Mesothelial cell of epicardium (in vitro differentiated cells): ENCODE results near the gene CHMP4A. TPM values are rescaled to one million over a fixed set of nuclear protein-coding genes. Genes with fewer than 3 reads are reported as not detected.

Experiments used
- DNase-seq, 2 experiments: peaks; one replicate each; pipeline ENCODE4 v3.0.0; 2021; ENCODE audit warnings: low spot score in 2 of 2; ENCODE audit not compliant: unreplicated experiment in 2 of 2
- H3K27ac Mint-ChIP-seq: 2 replicates; pipeline ENCODE4 v1.8.0; 2021; ENCODE audit warnings: mixed read lengths
- H3K27me3 Mint-ChIP-seq: 2 replicates; pipeline ENCODE4 v1.8.0; 2021; ENCODE audit warnings: low read depth, mixed read lengths
- H3K36me3 Mint-ChIP-seq: 2 replicates; pipeline ENCODE4 v1.8.0; 2021; ENCODE audit warnings: mixed read lengths
- H3K4me1 Mint-ChIP-seq: 2 replicates; pipeline ENCODE4 v1.8.0; 2021; ENCODE audit warnings: mixed read lengths
- H3K4me3 Mint-ChIP-seq: 2 replicates; pipeline ENCODE4 v1.8.0; 2021; ENCODE audit warnings: mild to moderate bottlenecking, moderate library complexity, mixed read lengths
- H3K9me3 Mint-ChIP-seq: 2 replicates; pipeline ENCODE4 v1.8.0; 2021; ENCODE audit warnings: mixed read lengths
- CTCF ChIP-seq: fragments of 200-600 bp; sonication (generic); IDR thresholded peaks from one replicate; pipeline ENCODE4 v1.5.0; 2021; ENCODE audit warnings: antibody characterized with exemption; ENCODE audit not compliant: unreplicated experiment
- total RNA-seq: library from RNA; stranded (reverse); gene quantifications from 3 replicates; pipeline ENCODE4 v1.2.1, GENCODE V29; 2021

Gene CHMP4A
- total RNA-seq = 38.4 to 48.0 TPM (median 44.7 TPM) in 3 replicates

- H3K27ac Mint-ChIP-seq = peak within 1 kb of the TSS; percentile 99
- H3K27me3 Mint-ChIP-seq = no peaks in the 10 kb centered on the region
- H3K36me3 Mint-ChIP-seq = peaks cover 16% of the 10 kb centered on the region
- peak; percentile 90 to 94 for DNase-seq
- no peaks in the 10 kb centered on the region for H3K9me3 Mint-ChIP-seq
- H3K4me3 Mint-ChIP-seq = peak within 1 kb of the TSS; percentile 78
- peaks cover 35% of the 10 kb centered on the region for H3K4me1 Mint-ChIP-seq
- no peak for TF ChIP-seq CTCF
Observed at GRCh38 chr14:24212924-24213865, at the start of gene CHMP4A. CHMP4A (minus strand) TSS chr14:24213488; CDS start chr14:24213439, 49 bp downstream.

GRCh38 chr14:24261969-24262327 is 48.7 kb upstream of the CHMP4A start:
- Mint-ChIP-seq H3K4me1 (peaks cover 31% of the 10 kb centered on the region), H3K27me3 (no peaks in the 10 kb centered on the region), H3K9me3 (no peaks in the 10 kb centered on the region), H3K27ac (no peak overlapping the region), H3K4me3 (no peak overlapping the region), H3K36me3 (peaks cover 8% of the 10 kb centered on the region)
- TF ChIP-seq CTCF = no peak
- no peak for DNase-seq

- TF ChIP-seq CTCF = no peak
- Mint-ChIP-seq H3K27me3 (no peaks in the 10 kb centered on the region), H3K9me3 (no peaks in the 10 kb centered on the region), H3K4me1 (peaks cover 33% of the 10 kb centered on the region), H3K36me3 (peaks cover 3% of the 10 kb centered on the region), H3K4me3 (no peak overlapping the region), H3K27ac (no peak overlapping the region)
- no peak for DNase-seq
Observed at GRCh38 chr14:24261256-24261968, 48.1 kb upstream of the CHMP4A start.

- no peak for DNase-seq
- H3K36me3 Mint-ChIP-seq = no peaks in the 10 kb centered on the region
- no peaks in the 10 kb centered on the region for H3K27me3 Mint-ChIP-seq
- H3K9me3 Mint-ChIP-seq = no peaks in the 10 kb centered on the region
- peaks cover 33% of the 10 kb centered on the region for H3K4me1 Mint-ChIP-seq
- H3K4me3 Mint-ChIP-seq = no peak overlapping the region
- H3K27ac Mint-ChIP-seq = peak overlapping the region; percentile 31
- TF ChIP-seq CTCF = no peak
Observed at GRCh38 chr14:24260780-24261157, 47.5 kb upstream of the CHMP4A start.

GRCh38 chr14:24260026-24260779 is 46.9 kb upstream of the CHMP4A start:
- Mint-ChIP-seq H3K4me1 (peaks cover 33% of the 10 kb centered on the region), H3K27ac (peak overlapping the region; percentile 79)
- no peak for TF ChIP-seq CTCF

More at GRCh38 chr14:24260026-24260779, 46.9 kb upstream of the CHMP4A start:
- no peak overlapping the region for H3K4me3 Mint-ChIP-seq
- no peaks in the 10 kb centered on the region for H3K9me3 Mint-ChIP-seq
- H3K36me3 Mint-ChIP-seq = no peaks in the 10 kb centered on the region
- no peaks in the 10 kb centered on the region for H3K27me3 Mint-ChIP-seq
- DNase-seq = no peak
